Measurements from ENCODE around the gene NOTCH1.

NOTCH1 gene

GRCh38 chr9:136544964-136545691 lies 720 bp downstream of the NOTCH1 start:
- H3K4me1 ChIP-seq (ENCODE audit: control insufficient read depth, insufficient read depth, low read length), result peaks cover 39% of the 10 kb centered on the region
- H3K27me3 ChIP-seq (ENCODE audit: control insufficient read depth, insufficient read depth, low read length), result peaks cover 16% of the 10 kb centered on the region
- peak overlapping the region; percentile 33 for H3K4me3 ChIP-seq (ENCODE audit: low read length)
- H3K36me3 ChIP-seq (ENCODE audit: control insufficient read depth, insufficient read depth, low read length), result no peaks in the 10 kb centered on the region
- peak overlapping the region; percentile 68 for H3K9ac ChIP-seq (ENCODE audit: low read length)
- H3K9me3 ChIP-seq (ENCODE audit: control insufficient read depth, low read length), result no peaks in the 10 kb centered on the region

- Histone ChIP-seq H3K4me3 (ENCODE audit: low read length) (peak overlapping the region; percentile 33), H3K4me1 (ENCODE audit: control insufficient read depth, insufficient read depth, low read length) (peaks cover 39% of the 10 kb centered on the region), H3K9ac (ENCODE audit: low read length) (peak overlapping the region; percentile 68), H3K36me3 (ENCODE audit: control insufficient read depth, insufficient read depth, low read length) (no peaks in the 10 kb centered on the region), H3K9me3 (ENCODE audit: control insufficient read depth, low read length) (no peaks in the 10 kb centered on the region), H3K27me3 (ENCODE audit: control insufficient read depth, insufficient read depth, low read length) (peaks cover 16% of the 10 kb centered on the region)
Measured at GRCh38 chr9:136544548-136544963, 1.3 kb downstream of the NOTCH1 start.

- Histone ChIP-seq H3K4me3 (ENCODE audit: low read length) (no peak overlapping the region), H3K9ac (ENCODE audit: low read length) (peak overlapping the region; percentile 68), H3K27me3 (ENCODE audit: control insufficient read depth, insufficient read depth, low read length) (peaks cover 16% of the 10 kb centered on the region), H3K36me3 (ENCODE audit: control insufficient read depth, insufficient read depth, low read length) (no peaks in the 10 kb centered on the region), H3K9me3 (ENCODE audit: control insufficient read depth, low read length) (no peaks in the 10 kb centered on the region), H3K4me1 (ENCODE audit: control insufficient read depth, insufficient read depth, low read length) (peaks cover 39% of the 10 kb centered on the region)
Measured at GRCh38 chr9:136543830-136544547, 1.9 kb downstream of the NOTCH1 start.

DNA sequence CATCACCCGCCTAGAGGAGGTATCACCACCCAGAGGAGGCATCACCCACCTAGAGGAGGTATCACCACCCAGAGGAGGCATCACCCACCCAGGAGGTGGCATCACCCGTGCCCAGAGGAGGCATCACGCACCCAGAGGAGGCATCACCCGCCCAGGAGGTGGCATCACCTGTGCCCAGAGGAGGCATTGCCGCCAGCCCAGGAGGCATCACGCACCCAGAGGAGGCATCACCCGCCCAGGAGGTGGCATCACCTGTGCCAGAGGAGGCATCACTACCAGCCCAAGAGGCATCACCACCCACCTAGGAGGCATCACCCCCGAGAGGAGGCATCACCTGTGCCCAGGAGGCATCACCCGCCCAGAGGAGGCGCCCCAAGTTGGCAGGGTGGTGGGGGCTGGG lies 2.6 kb downstream of the NOTCH1 start:
- peaks cover 39% of the 10 kb centered on the region for H3K4me1 ChIP-seq (ENCODE audit: control insufficient read depth, insufficient read depth, low read length)
- H3K27me3 ChIP-seq (ENCODE audit: control insufficient read depth, insufficient read depth, low read length), result peaks cover 16% of the 10 kb centered on the region
- no peak overlapping the region for H3K9ac ChIP-seq (ENCODE audit: low read length)
- no peaks in the 10 kb centered on the region for H3K36me3 ChIP-seq (ENCODE audit: control insufficient read depth, insufficient read depth, low read length)
- no peaks in the 10 kb centered on the region for H3K9me3 ChIP-seq (ENCODE audit: control insufficient read depth, low read length)
- no peak overlapping the region for H3K4me3 ChIP-seq (ENCODE audit: low read length)

GRCh38 chr9:136542241-136543040 lies 3.4 kb downstream of the NOTCH1 start:
- Histone ChIP-seq H3K4me1 (ENCODE audit: control insufficient read depth, insufficient read depth, low read length) (peaks cover 31% of the 10 kb centered on the region), H3K4me3 (ENCODE audit: low read length) (no peak overlapping the region), H3K36me3 (ENCODE audit: control insufficient read depth, insufficient read depth, low read length) (no peaks in the 10 kb centered on the region), H3K27me3 (ENCODE audit: control insufficient read depth, insufficient read depth, low read length) (peaks cover 16% of the 10 kb centered on the region), H3K9ac (ENCODE audit: low read length) (no peak overlapping the region), H3K9me3 (ENCODE audit: control insufficient read depth, low read length) (no peaks in the 10 kb centered on the region)

DNA sequence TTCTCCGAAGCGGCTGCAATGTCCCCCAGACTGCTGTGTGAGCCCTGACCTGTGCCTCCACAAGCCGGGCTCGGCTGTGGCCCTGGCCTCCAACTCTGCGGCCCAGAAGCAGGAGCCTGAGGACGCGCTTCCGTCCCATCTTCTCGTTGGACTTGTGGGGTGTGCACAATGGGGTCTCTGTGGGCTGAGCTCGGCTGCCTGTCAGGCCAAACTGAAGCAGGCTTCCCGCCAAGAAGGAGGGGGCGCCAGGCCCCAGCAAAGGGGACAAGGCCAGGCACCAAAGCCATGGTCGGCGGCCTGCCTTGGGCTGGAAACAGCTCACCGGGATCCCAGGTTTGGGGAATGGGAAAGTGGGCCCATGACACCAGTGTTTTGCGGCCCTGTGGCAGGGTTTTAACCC lies 4.1 kb downstream of the NOTCH1 start:
- H3K9me3 ChIP-seq (ENCODE audit: control insufficient read depth, low read length), result no peaks in the 10 kb centered on the region
- peaks cover 26% of the 10 kb centered on the region for H3K4me1 ChIP-seq (ENCODE audit: control insufficient read depth, insufficient read depth, low read length)
- H3K4me3 ChIP-seq (ENCODE audit: low read length), result no peak overlapping the region
- H3K9ac ChIP-seq (ENCODE audit: low read length), result no peak overlapping the region
- peaks cover 16% of the 10 kb centered on the region for H3K27me3 ChIP-seq (ENCODE audit: control insufficient read depth, insufficient read depth, low read length)
- H3K36me3 ChIP-seq (ENCODE audit: control insufficient read depth, insufficient read depth, low read length), result no peaks in the 10 kb centered on the region

DNA sequence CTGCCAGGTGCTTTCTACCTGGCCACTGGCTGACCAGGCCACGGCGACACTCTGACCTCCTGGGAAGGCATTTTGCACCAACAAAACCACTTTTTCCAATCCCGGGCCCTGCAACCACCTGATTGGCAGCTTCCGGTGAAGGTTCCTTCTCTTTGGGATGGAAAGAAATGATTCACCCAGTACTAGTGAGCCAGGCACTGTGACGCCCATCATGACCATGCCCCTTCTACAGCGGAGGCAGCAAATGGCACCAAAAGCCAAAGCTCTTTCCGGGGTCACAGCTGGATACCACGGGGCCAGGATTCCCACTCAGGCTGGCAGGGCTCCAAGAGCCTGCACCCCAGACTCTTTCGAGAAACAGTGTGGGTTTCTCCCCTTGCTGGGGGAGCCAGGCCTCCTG lies 4.7 kb downstream of the NOTCH1 start:
- Histone ChIP-seq H3K9ac (ENCODE audit: low read length) (no peak overlapping the region), H3K27me3 (ENCODE audit: control insufficient read depth, insufficient read depth, low read length) (peaks cover 16% of the 10 kb centered on the region), H3K4me1 (ENCODE audit: control insufficient read depth, insufficient read depth, low read length) (peaks cover 22% of the 10 kb centered on the region), H3K36me3 (ENCODE audit: control insufficient read depth, insufficient read depth, low read length) (no peaks in the 10 kb centered on the region), H3K4me3 (ENCODE audit: low read length) (no peak overlapping the region), H3K9me3 (ENCODE audit: control insufficient read depth, low read length) (no peaks in the 10 kb centered on the region)

GRCh38 chr9:136539427-136540421 lies 6.1 kb downstream of the NOTCH1 start:
- no peaks in the 10 kb centered on the region for H3K36me3 ChIP-seq (ENCODE audit: control insufficient read depth, insufficient read depth, low read length)
- H3K27me3 ChIP-seq (ENCODE audit: control insufficient read depth, insufficient read depth, low read length), result peaks cover 12% of the 10 kb centered on the region
- H3K9me3 ChIP-seq (ENCODE audit: control insufficient read depth, low read length), result no peaks in the 10 kb centered on the region
- no peak overlapping the region for H3K4me3 ChIP-seq (ENCODE audit: low read length)
- H3K9ac ChIP-seq (ENCODE audit: low read length), result no peak overlapping the region
- peaks cover 21% of the 10 kb centered on the region for H3K4me1 ChIP-seq (ENCODE audit: control insufficient read depth, insufficient read depth, low read length)

DNA sequence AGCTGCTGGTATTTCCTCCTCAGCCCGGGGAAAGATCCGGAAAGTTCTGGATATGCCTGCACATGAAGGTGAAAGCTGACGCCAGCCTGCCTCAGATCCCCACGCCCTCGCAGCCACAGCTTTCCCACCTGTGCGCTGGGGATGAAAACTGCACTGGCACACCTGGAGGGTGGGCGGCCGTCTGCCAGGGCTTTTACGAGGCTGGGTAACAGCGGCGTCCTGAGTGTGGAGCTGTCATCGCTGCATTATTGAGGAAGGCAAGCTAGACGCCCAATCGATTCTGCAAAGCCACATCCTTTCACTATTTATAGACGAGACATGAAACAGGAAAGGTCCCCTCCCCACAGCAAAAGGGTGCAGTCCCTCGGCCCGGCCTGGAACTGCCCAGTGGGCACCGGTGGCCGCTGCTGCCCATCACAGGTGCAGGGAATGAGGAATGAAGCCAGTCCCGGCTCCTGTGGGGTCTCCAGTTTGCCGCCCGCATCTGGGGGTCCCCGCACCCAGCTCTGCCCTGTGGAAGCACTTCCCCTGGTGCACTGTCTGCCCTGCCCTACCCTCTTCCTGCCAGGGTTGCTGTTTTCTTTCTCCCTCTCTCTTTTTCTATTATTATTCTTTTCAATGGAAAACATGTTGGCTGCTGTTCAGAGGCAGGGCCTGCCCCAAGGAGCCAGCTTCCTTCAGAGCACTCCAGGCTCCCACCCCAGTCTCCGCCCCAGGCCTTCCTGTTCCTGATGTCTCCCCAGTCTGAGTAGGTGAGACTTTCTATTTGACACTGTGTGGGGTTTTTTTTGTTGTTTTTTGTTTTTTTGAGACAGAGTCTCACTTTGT lies 7.0 kb downstream of the NOTCH1 start:
- Histone ChIP-seq H3K36me3 (ENCODE audit: control insufficient read depth, insufficient read depth, low read length) (no peaks in the 10 kb centered on the region), H3K4me3 (ENCODE audit: low read length) (no peak overlapping the region), H3K4me1 (ENCODE audit: control insufficient read depth, insufficient read depth, low read length) (peaks cover 21% of the 10 kb centered on the region), H3K27me3 (ENCODE audit: control insufficient read depth, insufficient read depth, low read length) (peaks cover 3% of the 10 kb centered on the region), H3K9me3 (ENCODE audit: control insufficient read depth, low read length) (no peaks in the 10 kb centered on the region), H3K9ac (ENCODE audit: low read length) (no peak overlapping the region)

- H3K9me3 ChIP-seq (ENCODE audit: control insufficient read depth, low read length), result no peaks in the 10 kb centered on the region
- no peak overlapping the region for H3K9ac ChIP-seq (ENCODE audit: low read length)
- H3K4me1 ChIP-seq (ENCODE audit: control insufficient read depth, insufficient read depth, low read length), result peaks cover 22% of the 10 kb centered on the region
- H3K27me3 ChIP-seq (ENCODE audit: control insufficient read depth, insufficient read depth, low read length), result no peaks in the 10 kb centered on the region
- no peak overlapping the region for H3K4me3 ChIP-seq (ENCODE audit: low read length)
- no peaks in the 10 kb centered on the region for H3K36me3 ChIP-seq (ENCODE audit: control insufficient read depth, insufficient read depth, low read length)
Measured at GRCh38 chr9:136537896-136538598, 7.8 kb downstream of the NOTCH1 start.
